HepG2 (cell line): ENCODE results near the gene NUFIP1. TPM values are rescaled to one million over a fixed set of nuclear protein-coding genes. Genes with fewer than 3 reads are reported as not detected.

Source experiments
- ARID5B ChIP-seq: IDR thresholded peaks from 2 replicates; pipeline ENCODE4 v1.4.0; 2020; ENCODE audit warnings: mild to moderate bottlenecking, missing genetic modification reagents
- CREB1 ChIP-seq, 2 experiments: fragments of 450-650 bp in 1 of 2; IDR thresholded peaks; 2 replicates each; pipeline ENCODE4 v1.6.1; 2016 to 2017; ENCODE audit warnings: control low read depth in 1 of 2, mild to moderate bottlenecking in 1 of 2, missing compliant biosample characterization in 1 of 2, missing genetic modification characterization in 1 of 2
- ELF3 ChIP-seq: IDR thresholded peaks from 2 replicates; pipeline ENCODE4 v1.6.1; 2016; ENCODE audit warnings: missing genetic modification reagents, missing compliant biosample characterization
- IKZF4 ChIP-seq: sonication (generic); formaldehyde crosslinking; IDR thresholded peaks from 2 replicates; pipeline ENCODE4 v1.5.1; 2020; ENCODE audit warnings: borderline replicate concordance, mild to moderate bottlenecking, low read depth, missing genetic modification reagents; ENCODE audit errors: not compliant biosample characterization
- MATR3 ChIP-seq: sonication (generic); formaldehyde crosslinking; IDR thresholded peaks from 2 replicates; pipeline ENCODE4 v1.4.0; 2020; ENCODE audit warnings: missing genetic modification reagents
- NPAS2 ChIP-seq: sonication (generic); formaldehyde crosslinking; IDR thresholded peaks from 2 replicates; pipeline ENCODE4 v1.8.0; 2022; ENCODE audit warnings: mild to moderate bottlenecking, missing genetic modification reagents, borderline replicate concordance
- RERE ChIP-seq: IDR thresholded peaks from 2 replicates; pipeline ENCODE4 v1.6.1; 2016; ENCODE audit warnings: low read depth, missing genetic modification reagents, missing compliant biosample characterization
- TCF7L2 ChIP-seq: IDR thresholded peaks from 2 replicates; pipeline ENCODE4 v1.6.1; 2011; ENCODE audit warnings: mild to moderate bottlenecking, low read depth, low read length, moderate library complexity
- TRIM22 ChIP-seq: fragments of 450-650 bp; IDR thresholded peaks from 2 replicates; pipeline ENCODE4 v1.6.1; 2017
- ZBTB7B ChIP-seq: sonication (generic); formaldehyde crosslinking; IDR thresholded peaks from 2 replicates; pipeline ENCODE4 v1.4.0; 2020; ENCODE audit warnings: missing genetic modification reagents
- ZFX ChIP-seq: sonication (generic); formaldehyde crosslinking; IDR thresholded peaks from 2 replicates; pipeline ENCODE4 v1.4.0; 2020; ENCODE audit warnings: mild to moderate bottlenecking, low read depth, missing genetic modification reagents, moderate library complexity
- ZMAT3 ChIP-seq: sonication (generic); formaldehyde crosslinking; conservative IDR thresholded peaks from 2 replicates; pipeline ENCODE4 v1.7.0; 2021; ENCODE audit warnings: missing genetic modification reagents
- ZNF75D ChIP-seq: sonication (generic); formaldehyde crosslinking; IDR thresholded peaks from 2 replicates; pipeline ENCODE4 v1.8.1; 2023; ENCODE audit warnings: missing genetic modification reagents, mild to moderate bottlenecking, borderline replicate concordance
- polyA plus RNA-seq, 8 experiments: library from polyadenylated mRNA; depleted of rRNA in 3 of 8; stranded (reverse) in 7 of 8; unstranded in 1 of 8; fragments of >200 nt; fragmentation: Illumina TruSeq in 4 of 8; extraction: Trizol in 4 of 8; gene quantifications; 2 replicates each; pipeline versions ENCODE4 v1.2.1 to v1.2.3, GENCODE V29; 2011 to 2016; ENCODE audit warnings: low read depth in 4 of 8, missing spikeins in 1 of 8, mixed read lengths in 1 of 8; ENCODE audit not compliant: insufficient read depth in 1 of 8
- total RNA-seq, 5 experiments: library from RNA; depleted of rRNA; stranded (reverse); fragments of >200 nt; fragmentation: Illumina TruSeq; extraction: Trizol; gene quantifications; 2 replicates each; pipeline ENCODE4 v1.2.3, GENCODE V29; 2016; ENCODE audit warnings: low read depth in 1 of 5
- TF ChIP-seq, protein P1 (sequence below): sonication (generic); formaldehyde crosslinking; IDR thresholded peaks from 2 replicates; pipeline ENCODE4 v1.5.1; 2020; ENCODE audit warnings: mild to moderate bottlenecking, missing genetic modification reagents, moderate library complexity
- TF ChIP-seq, protein P2 (sequence below): sonication (generic); formaldehyde crosslinking; IDR thresholded peaks from 2 replicates; pipeline ENCODE4 v1.8.0; 2022; ENCODE audit warnings: missing genetic modification reagents, low read depth, mild to moderate bottlenecking, borderline replicate concordance

Gene NUFIP1
- total and polyA plus RNA-seq, 2 of the 13 experiments (the other 11 are each of a cell fraction or from before 2014, with no cell fraction given) = 1.9 to 10.3 TPM

- TF ChIP-seq IKZF4 (CRISPR knock-in tag) (no peak), TCF7L2 (no peak), ZFX (CRISPR knock-in tag) (peak; percentile 84), ELF3 (CRISPR knock-in tag) (0 out of 2 replicates have a peak, but pooled peaks have one; percentile 39), CREB1 (IDR thresholded peaks at IDR 0.05) (peak; percentile 84), CREB1 (CRISPR knock-in tag; IDR thresholded peaks at IDR 0.05) (no peak), NPAS2 (no peak), TRIM22 (no peak), RERE (CRISPR knock-in tag) (no peak), ZMAT3 (CRISPR knock-in tag) (peak; percentile 77; the same call in 1 of the 2 replicates), ARID5B (CRISPR knock-in tag) (peak; percentile 25; the same call in 1 of the 2 replicates), ZNF75D (no peak), ZBTB7B (no peak; the same call in 1 of the 2 replicates), MATR3 (CRISPR knock-in tag) (no peak)
- TF ChIP-seq, protein P1, sequence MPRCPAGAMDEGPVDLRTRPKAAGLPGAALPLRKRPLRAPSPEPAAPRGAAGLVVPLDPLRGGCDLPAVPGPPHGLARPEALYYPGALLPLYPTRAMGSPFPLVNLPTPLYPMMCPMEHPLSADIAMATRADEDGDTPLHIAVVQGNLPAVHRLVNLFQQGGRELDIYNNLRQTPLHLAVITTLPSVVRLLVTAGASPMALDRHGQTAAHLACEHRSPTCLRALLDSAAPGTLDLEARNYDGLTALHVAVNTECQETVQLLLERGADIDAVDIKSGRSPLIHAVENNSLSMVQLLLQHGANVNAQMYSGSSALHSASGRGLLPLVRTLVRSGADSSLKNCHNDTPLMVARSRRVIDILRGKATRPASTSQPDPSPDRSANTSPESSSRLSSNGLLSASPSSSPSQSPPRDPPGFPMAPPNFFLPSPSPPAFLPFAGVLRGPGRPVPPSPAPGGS (CRISPR knock-in tag) = no peak
- TF ChIP-seq, protein P2, sequence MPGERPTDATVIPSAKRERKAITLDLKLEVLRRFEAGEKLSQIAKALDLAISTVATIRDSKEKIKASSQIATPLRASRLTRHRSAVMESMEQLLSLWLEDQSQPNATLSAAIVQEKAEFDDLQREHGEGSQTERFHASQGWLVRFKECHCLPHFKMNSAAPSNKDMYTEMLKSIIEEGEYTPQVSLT (CRISPR knock-in tag) = no peak
These were observed 70.8 kb downstream of the NUFIP1 start (continued) for GRCh38 chr13:44918326-44919103.
